NCI-H2196 (cell line): ENCODE results near the gene STXBP5.
"Not testable (repeated sequence)": the region's sequence is repeated elsewhere in the genome, so short reads cannot be mapped to it uniquely, and the experiment has no call there.

ENCODE experiments used
- DNase-seq: peaks from one replicate; lab custom pipeline; 2025; ENCODE audit not compliant: unreplicated experiment; lab: John Stamatoyannopoulos, UW

STXBP5 gene

GRCh38 chr6:147372806-147373205 lies 168.6 kb downstream of the STXBP5 start:
- no peak for DNase-seq

DNA sequence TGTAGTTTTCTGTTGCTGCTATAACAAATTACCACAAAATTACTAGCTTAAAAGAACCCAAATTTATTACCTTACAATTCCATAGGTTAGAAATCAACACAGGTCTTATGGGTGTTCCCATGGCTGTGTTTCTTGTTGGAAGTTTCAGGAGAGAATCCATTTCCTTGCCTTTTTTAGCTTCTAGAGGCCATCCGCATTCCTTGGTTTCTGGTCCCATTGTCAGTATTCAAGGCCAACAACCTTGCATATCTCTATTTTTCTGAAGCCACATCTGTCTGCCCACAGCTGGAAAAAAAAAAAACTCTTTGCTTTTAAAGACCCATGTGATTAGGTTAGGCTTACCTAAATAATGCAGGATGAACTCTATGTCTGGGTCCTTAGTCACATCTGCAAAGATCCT lies 174.6 kb downstream of the STXBP5 start:
- no peak for DNase-seq

DNA sequence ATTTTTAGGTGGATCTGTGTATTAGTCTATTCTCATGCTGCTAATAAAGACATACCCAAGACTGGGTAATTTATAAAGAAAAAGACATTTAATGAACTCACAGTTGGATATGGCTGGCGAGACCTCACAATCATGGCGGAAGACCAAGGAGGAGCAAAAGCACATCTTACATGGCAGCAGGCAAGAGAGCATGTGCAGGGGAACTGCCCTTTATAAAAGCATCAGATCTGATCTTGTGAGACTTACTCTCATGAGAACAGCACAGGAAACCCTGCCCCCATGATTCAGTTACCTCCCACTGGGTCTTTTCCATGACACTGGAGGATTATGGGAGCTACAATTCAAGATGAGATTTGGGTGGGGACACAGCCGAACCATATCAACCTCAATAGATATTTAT lies 176.6 kb downstream of the STXBP5 start:
- not testable (repeated sequence) for DNase-seq

DNA sequence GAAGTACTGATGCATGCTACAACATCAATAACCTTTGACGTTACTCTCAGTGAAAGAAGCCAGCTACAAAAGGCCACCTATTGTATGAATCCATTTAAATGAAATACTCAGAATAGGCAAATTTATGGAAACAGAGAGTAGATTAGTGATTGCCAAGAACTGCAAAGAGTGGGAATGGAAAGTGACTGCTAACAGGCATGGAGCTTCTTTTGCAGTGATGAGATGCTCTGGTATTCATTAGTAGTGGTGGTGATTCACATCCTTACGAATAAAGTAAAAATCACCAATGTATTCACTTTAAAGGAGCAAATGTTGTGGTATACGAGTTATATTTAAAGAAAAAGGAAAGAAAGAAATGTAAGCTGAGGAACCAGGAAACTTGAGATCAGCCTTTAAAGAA lies 177.5 kb downstream of the STXBP5 start:
- no peak for DNase-seq

GRCh38 chr6:147382945-147383554 lies 178.8 kb downstream of the STXBP5 start:
- peak; percentile 3 for DNase-seq

DNA sequence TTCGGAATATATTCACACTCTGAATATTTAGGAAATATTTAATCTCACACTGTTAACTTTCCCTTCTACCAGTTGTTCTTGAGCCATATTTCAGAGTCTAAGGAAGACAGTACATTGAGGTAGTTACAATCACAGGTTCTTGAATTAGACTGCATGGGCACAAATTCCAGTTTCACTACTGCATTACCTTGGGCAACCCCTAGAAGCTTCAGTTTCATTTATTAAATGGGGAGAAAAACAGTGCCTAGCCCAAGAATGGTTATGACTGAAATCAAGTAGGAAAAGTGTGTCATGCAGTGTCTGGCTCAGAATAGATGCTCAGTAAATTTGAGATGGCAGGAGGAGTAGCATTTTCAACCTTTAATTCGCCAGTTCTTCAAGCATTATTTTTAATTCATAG lies 179.8 kb downstream of the STXBP5 start:
- no peak for DNase-seq

DNA sequence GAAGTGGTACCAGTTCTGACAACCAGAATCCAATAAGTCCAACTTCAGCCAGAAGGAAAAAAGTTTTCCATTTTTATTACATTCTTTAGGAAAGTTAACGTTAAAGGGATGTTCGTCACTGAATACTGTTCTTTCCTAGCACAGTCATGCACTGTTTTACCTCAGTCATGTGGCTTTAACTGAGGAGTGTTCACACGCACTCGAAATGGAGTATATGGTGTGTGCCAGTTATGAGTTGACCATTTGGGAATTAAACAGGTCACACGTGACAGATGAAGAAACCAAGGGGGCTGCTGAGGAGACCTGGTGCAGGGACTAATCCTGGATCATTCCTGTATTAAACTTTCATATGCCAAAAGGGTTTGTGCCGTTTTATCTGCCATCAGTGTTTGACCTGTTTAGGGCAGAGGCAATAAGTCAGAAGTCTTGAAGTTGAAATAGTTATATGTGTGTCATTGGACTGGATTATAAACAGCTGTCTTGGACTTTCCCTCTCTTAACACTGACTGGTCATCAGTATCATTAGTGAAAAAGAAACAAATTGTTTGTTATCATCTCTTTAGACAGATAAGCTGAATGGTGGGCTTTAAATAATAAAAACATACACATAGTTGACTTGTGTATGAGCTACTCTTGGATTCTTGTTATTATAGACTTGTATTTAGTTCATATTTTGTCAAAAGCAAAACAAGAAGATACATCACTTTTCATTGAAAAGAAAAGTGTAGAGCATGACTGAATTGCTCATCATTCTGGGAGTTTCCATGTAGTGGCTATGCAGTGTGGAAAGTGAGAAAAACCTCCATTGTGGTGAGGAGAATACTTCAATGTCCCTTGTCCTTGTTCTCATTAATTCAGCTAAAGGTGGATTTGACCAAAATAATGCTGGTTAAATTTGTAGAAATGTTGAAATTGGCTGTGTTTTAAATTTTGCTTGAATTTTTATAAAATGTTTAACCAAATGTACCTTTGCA lies 180.8 kb downstream of the STXBP5 start:
- no peak for DNase-seq

GRCh38 chr6:147389463-147389862 lies 185.2 kb downstream of the STXBP5 start:
- no peak for DNase-seq

- DNase-seq, result no peak
Observed at GRCh38 chr6:147390909-147391536, 186.8 kb downstream of the STXBP5 start.

DNA sequence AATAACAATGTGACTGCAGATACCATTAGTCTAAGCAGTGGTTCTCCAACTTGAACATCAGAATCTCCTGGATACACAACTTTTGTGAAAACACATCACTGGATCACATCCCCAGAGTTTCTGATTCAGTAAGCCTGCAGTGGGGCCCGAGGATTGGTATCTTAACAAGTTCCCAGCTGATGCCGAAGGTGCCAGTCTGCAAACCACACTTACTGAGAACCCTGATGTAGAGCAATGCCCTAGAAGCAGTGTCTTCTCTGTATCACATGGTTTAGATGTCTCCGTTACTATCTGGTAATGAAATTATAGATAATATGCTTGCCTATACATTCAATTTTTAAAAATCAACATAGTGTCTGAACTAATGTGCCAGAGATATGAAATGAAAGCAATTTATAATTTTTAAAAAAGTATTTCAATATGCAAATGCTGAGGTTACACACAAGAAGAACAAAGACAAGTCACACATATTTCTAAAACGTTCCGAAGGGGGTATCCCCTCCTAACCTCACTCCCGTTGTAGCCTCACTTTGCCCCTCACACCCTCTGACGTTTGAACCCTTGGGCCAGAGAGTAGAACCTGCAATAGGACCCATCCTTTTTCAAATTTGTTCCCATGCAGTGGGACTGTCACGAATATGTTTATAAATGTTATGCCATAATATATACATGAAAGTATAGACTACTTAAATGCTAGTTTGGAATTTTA lies 188.9 kb downstream of the STXBP5 start:
- no peak for DNase-seq

DNA sequence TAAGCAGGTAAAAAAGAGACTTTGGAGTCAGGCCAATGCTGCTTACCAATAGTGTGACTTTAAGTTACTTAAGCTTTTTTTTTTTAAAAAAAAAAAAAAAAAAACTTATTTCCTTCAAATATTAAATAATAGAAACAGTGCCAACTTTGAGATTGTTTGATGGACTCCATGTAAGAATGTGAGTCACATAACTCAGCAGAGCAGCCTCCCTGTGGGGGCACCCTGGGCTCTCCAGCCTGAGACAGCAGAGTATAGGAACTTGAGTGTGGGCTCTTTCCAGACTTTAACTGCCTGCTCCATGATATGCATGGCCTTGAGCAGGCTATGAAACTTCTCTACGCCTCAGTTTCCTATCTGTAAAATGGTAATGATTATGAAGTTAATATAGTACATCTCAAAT lies 190.9 kb downstream of the STXBP5 start:
- DNase-seq, result no peak

DNA sequence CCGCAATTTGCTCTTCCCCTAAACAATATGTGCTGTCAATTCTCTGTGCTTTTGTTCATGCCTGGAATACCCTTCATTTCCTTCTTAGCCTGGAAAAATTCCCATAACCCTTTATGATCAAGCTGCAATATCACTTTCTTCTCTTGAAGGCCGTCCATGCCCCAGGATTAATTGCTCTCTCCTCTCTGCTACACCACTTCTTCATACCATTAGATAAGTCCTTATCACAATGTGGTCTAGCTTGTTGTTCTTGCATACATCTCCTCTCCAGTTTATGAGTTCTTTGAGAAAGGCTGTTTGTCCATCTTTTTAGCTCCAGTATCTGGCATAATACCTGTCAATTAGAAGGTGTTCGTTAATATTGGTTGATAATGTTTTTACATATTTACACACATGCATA lies 193.1 kb downstream of the STXBP5 start:
- no peak for DNase-seq

- no peak for DNase-seq
Observed at GRCh38 chr6:147400968-147401367, 196.8 kb downstream of the STXBP5 start.

- no peak for DNase-seq
Observed at GRCh38 chr6:147401779-147402178, 197.6 kb downstream of the STXBP5 start.

DNA sequence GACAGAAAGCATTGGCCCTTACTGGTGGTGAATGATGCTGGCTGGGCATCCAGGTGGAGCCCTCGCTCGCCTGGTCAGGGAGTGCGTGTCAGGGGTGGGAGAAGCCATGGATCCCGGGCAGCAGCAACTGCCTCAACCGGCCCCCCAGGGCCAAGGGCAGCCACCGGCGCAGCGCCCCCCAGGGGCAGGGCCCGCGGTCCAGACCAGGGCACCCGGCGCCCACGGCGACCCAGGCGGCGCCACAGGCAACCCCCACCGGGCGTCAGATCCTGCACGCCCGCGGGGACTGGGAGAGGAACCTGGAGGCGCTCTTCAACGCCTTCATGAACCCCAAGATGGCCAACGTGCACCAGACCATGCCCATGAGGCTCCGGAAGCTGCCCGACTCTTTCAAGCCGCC lies 202.6 kb downstream of the STXBP5 start:
- no peak for DNase-seq

DNA sequence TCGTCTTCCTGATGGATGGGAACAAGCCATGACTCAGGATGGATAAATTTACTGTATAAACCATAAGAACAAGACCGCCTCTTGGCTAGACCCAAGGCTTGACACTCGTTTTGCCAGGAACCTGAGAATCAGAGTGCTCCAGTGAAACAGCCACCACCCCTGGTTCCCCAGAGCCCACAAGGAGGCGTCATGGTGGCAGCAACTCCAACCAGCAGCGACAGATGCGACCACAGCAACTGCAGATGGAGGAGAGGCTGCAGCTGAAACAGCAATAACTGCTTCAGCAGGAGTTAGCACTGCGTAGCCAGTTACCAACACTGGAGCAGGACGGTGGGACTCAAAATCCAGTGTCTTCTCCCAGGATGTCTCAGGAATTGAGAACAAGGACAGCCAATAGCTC lies 203.4 kb downstream of the STXBP5 start:
- DNase-seq, result no peak

DNA sequence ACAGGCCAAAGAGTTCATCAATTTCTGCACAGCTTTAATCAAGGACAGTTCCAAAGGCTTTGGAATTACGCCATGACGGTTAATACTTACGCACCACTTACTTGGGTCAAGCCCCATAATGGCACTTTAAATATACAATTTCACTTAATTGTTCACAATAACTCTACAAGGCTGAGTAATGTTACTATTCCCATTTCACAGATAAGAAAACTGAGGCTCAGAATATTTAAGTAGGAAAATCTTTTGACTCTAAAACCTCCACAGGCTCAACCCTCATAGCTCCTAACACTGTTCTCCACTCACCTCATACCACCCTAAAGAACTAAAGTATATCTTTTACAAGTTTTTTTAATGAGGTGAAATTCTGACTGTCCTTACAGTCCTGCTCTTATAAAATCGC lies 212.4 kb downstream of the STXBP5 start:
- DNase-seq, result no peak

DNA sequence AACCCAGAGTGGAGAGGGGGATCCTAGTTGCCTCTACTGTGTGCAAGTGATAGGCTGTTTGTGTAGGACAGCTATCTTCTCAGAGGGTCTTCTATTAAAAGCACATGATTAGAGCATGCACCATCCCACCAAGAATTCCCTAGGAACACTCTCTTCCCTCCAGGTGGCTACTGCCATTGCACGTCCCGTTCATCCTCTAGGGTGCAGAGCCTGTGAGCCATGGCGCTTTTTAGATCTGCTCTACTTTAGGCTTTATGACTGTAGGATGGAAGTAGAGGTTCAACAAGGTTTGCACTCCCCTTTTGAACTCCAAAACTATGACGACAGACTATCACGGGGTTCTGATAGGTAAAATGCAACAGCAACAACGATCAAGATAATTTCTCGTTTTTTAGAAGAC lies 213.7 kb downstream of the STXBP5 start:
- DNase-seq, result no peak

- no peak for DNase-seq
Observed at GRCh38 chr6:147418523-147418922, 214.3 kb downstream of the STXBP5 start.

DNA sequence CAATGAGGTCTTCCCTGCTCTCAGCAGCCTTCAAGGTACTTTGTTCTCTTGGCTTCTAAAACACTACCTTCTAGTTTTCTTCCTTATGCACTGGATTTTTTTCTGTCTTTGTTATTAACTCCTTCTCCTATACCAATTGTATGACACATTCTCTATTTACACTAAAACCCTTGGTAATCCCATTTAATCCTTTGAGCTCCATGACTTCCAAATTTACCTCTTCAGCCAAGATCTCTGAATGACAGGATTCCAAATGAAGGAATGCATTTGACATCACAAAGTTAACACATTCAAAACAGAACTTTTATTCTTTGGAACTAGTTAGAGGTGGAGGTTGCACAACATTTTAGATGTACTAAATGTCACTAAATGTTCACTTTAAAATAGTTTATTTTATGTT lies 217.7 kb downstream of the STXBP5 start:
- no peak for DNase-seq

DNA sequence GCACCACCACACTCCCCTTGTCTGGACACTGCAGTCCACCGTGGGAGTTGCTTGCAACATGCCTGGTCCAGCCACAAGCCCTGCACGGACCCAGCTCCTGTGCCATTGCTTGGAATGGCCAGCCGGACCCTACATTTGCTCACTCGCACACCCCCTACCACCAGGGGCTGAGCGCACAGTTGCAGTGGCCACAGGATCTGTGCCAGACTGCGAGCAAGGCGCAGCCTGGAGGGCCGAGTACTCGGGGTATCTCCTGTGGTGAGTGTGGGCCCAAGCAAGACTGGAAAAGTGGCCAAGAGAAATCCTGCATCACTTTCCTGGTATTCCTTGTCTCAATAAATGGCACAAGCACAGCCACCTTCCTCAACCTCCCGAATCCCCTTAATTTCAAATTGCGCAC lies 218.9 kb downstream of the STXBP5 start:
- no peak for DNase-seq
